ENCODE results near the gene DESI2. TPM values are rescaled to one million over a fixed set of nuclear protein-coding genes. Genes with fewer than 3 reads are reported as not detected.
"Not testable (repeated sequence)": the region's sequence is repeated elsewhere in the genome, so short reads cannot be mapped to it uniquely, and the experiment has no call there.

Gene DESI2
- total and polyA plus RNA-seq, 8 donors: 48.3 to 77.0 (median 67.7) TPM

- ATAC-seq (no peak), DNase-seq (no peak)
- no peaks in the 10 kb centered on the region for H3K9me3 ChIP-seq
- peaks cover 0 to 5% of the 10 kb centered on the region in 2 donors for H3K4me1 ChIP-seq
- H3K4me3 ChIP-seq: no peak overlapping the region
- intact Hi-C loops (cut with DNase I): no loop called here
- peaks cover 0 to 21% of the 10 kb centered on the region in 2 donors for H3K27me3 ChIP-seq
- no peaks in the 10 kb centered on the region for H3K36me3 ChIP-seq
- TF ChIP-seq, protein P1, sequence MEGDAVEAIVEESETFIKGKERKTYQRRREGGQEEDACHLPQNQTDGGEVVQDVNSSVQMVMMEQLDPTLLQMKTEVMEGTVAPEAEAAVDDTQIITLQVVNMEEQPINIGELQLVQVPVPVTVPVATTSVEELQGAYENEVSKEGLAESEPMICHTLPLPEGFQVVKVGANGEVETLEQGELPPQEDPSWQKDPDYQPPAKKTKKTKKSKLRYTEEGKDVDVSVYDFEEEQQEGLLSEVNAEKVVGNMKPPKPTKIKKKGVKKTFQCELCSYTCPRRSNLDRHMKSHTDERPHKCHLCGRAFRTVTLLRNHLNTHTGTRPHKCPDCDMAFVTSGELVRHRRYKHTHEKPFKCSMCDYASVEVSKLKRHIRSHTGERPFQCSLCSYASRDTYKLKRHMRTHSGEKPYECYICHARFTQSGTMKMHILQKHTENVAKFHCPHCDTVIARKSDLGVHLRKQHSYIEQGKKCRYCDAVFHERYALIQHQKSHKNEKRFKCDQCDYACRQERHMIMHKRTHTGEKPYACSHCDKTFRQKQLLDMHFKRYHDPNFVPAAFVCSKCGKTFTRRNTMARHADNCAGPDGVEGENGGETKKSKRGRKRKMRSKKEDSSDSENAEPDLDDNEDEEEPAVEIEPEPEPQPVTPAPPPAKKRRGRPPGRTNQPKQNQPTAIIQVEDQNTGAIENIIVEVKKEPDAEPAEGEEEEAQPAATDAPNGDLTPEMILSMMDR (IDR thresholded peaks at IDR 0.05): no peak
- H3K27ac ChIP-seq: no peak overlapping the region
These were observed 82.5 kb downstream of the DESI2 start for GRCh38 chr1:244735404-244735803.

- DNase-seq (no peak), ATAC-seq (no peak)
- H3K4me3 ChIP-seq: no peak overlapping the region
- H3K4me1 ChIP-seq: peaks cover 0 to under 1% of the 10 kb centered on the region in 2 donors
- TF ChIP-seq, protein P1 (IDR thresholded peaks at IDR 0.05): no peak
- H3K36me3 ChIP-seq: no peaks in the 10 kb centered on the region
- intact Hi-C loops (cut with DNase I): no loop called here
- peaks cover 0 to 14% of the 10 kb centered on the region in 2 donors for H3K27me3 ChIP-seq
- no peak overlapping the region for H3K27ac ChIP-seq
- no peaks in the 10 kb centered on the region for H3K9me3 ChIP-seq
These were observed 83.1 kb downstream of the DESI2 start for GRCh38 chr1:244735876-244736561.

DNA sequence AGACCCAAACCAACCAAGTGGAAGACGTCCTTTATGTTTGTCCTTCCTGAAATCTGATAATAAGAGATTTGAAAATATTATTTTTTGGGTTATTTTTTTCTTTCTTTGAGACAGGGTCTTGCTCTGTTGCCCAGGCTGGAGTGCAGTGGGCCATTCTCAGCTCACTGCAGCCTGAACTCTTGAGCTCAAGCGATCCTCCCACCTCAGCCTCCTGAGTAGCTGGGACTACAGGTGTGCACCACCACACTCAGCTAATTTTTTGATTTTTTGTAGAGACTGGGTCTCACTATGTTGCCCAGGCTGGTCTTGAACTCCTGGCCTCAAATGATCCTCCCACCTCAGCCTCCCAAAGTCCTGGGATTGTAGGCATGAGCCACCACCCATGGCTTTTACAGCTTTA, 86.2 kb downstream of the DESI2 start:
- H3K9me3 ChIP-seq; intact Hi-C loops (cut with DNase I); H3K27me3 ChIP-seq; ATAC-seq; H3K27ac ChIP-seq; H3K36me3 ChIP-seq; DNase-seq; H3K4me1 ChIP-seq; H3K4me3 ChIP-seq: not testable (repeated sequence)

DNA sequence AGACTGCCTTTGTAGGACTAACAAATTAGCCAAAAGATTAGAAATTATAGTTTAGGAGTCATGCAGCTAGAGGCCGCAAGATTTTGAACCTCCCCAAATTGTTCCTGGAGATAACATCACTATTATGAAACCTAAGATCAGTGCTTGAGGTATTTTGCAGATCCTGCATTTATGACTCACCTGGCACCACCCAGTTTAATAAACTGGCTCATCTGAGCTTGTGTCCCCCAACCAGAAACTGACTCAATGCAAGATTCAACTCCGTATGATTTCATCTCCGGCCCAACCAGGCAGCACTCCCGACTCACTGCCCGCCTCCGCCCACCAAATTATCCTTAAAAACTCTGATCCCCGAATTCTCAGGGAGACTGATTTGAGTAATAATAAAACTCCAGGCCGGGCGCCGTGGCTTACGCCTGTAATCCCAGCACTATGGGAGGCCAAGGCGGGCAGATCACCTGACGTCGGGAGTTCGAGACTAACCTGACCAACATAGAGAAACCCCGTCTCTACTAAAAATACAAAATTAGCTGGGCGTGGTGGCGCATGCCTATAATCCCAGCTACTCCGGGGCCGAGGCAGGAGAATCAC, 87.2 kb downstream of the DESI2 start:
- ATAC-seq; H3K36me3 ChIP-seq; H3K9me3 ChIP-seq; H3K4me3 ChIP-seq; H3K27ac ChIP-seq; H3K27me3 ChIP-seq; H3K4me1 ChIP-seq; DNase-seq; intact Hi-C loops (cut with DNase I): not testable (repeated sequence)

- no peaks in the 10 kb centered on the region for H3K4me1 ChIP-seq
- H3K9me3 ChIP-seq: no peaks in the 10 kb centered on the region
- no peak overlapping the region for H3K4me3 ChIP-seq
- TF ChIP-seq, protein P1 (IDR thresholded peaks at IDR 0.05): no peak
- no peak overlapping the region for H3K27ac ChIP-seq
- intact Hi-C loops (cut with DNase I): no loop called here
- H3K36me3 ChIP-seq: no peaks in the 10 kb centered on the region
- no peak for DNase-seq
- no peaks in the 10 kb centered on the region for H3K27me3 ChIP-seq
- ATAC-seq: no peak
These were observed 88.8 kb downstream of the DESI2 start for GRCh38 chr1:244741692-244742091.

DNA sequence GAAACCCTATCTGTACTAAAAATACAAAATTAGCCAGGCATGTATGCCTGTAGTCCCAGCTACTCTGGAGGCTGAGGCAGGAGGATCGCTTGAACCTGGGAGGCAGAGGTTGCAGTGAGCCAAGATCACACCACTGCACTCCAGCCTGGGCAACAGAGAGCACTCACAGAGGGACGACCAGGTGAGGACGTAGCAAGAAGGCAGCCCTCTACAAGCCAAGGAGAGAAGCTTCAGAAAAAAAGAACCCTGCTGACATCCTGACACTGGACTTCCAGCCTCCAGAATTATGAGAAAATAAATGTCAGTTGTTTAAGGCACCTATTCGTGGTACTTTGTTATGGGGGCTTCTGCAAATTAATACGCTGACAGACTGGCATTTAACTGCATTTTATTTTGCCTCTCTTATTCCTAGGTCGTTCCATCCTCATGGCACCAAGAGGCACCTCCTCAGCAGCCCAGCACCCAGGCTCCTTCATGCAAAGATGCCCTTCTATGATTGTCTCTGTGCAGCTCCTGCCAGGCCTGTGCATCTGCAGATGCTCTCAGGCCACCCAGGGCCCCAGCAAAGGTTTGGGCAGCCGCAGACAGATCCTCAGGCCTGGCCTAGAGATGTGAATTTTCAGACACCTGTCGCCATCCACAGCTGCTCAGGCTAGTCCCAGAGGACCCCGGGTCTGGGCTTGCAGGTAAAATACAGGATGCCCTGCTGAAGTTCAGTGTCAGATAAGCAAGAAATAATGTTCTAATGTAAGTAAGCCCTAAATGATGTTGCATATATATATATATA, 96.5 kb downstream of the DESI2 start:
- no peak for ATAC-seq
- no peak overlapping the region for H3K27ac ChIP-seq
- DNase-seq: no peak
- H3K27me3 ChIP-seq: no peaks in the 10 kb centered on the region
- no peaks in the 10 kb centered on the region for H3K9me3 ChIP-seq
- intact Hi-C loops (cut with DNase I): no loop called here
- TF ChIP-seq, protein P1 (IDR thresholded peaks at IDR 0.05): no peak
- H3K36me3 ChIP-seq: no peaks in the 10 kb centered on the region
- H3K4me3 ChIP-seq: no peak overlapping the region
- H3K4me1 ChIP-seq: no peaks in the 10 kb centered on the region
